HG03432 (cell line): ENCODE data around the gene WAC.

Experiments used
- ATAC-seq: cut with Tn5 transposase; IDR thresholded peaks from one replicate; pipeline ENCODE4 v1.9.1; 2021; ENCODE audit warnings: mild to moderate bottlenecking, moderate library complexity; ENCODE audit not compliant: unreplicated experiment

Gene WAC

DNA sequence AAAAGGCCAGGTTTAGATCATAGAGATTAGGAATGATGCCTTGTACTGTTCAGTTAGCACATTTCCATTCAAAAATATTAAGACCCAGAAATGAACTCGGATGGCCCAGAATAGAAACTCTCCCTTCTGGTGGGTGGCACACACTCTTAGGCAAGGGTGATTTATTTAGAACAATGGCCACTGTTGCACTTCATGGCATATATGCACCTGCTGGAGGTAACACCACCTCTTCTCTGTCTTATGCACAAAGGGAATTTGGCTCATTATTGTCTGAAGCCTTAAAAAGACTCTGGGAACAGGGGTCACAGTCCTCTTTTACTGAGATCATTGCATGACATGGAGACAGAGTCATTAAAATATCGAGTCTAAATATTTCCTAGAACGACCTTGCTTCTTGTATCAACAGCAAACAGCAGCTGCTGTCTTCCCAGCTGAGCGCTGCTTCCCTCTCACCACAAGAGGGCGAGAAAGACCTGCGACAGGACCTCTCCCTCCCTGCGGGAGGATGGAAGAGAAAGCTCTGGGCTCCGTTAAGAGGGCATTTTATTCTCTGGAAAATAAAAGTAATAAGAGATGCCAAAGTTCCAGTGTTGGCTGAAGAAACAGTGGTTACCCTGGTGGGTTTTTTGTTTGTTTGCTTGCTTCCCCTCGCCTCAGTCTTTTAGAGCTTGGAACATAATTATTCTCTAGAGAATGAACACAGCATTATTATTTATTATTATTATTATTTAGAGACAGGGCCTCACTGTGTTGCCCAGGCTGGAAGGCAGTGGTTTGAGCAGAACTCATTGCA, 130.9 kb downstream of the WAC start:
- peak; percentile 85 for ATAC-seq

DNA sequence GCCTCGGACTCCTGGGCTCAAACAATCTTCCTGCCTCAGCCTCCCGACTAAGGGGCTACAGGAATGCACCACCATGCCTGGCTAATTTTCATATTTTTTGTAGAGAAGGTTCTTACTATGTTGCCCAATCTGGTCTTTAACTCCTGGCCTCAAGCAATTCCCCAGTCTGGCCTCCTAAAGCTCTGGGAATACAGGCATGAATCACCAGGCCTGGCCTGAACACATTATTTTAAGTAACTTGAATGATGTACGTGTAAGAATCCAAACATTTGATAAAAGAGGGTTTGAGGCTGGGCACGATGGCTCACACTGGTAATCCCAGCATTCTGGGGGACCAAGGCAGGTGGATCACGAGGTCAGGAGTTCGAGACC, 131.4 kb downstream of the WAC start:
- ATAC-seq, result no peak

DNA sequence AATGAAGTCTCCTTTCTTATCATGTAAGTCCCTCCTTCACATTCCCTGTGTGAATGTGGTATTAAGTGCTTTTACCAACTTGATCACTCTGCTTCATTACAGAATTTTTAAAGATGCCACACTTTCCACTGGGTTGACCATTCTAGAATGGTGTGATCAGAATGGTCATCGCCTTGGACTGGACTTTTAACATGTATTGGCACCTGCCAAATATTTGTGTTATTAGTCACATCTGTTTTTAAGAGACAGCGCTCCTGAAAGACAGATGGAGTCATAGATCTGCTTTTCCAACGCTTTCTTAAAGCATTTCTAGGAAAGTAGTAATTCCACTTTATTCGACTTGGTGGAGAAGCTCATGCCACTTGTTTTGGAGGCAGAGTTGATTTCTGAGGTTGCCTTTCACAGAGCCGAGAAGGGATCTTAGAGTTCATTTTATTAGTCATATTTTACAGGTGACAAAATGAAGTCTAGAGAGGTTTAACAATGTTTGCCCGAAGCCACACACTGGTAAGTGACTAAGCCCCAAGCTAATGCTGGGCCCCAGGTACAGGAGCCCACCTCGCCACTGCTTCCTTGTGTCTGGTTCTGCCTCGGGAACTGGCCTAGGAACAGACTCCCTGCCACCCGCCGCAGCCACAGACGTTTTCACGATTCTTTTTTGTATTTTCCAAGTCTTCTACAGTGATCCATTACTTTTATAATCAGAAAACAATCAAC, 134.0 kb downstream of the WAC start:
- ATAC-seq, result no peak

DNA sequence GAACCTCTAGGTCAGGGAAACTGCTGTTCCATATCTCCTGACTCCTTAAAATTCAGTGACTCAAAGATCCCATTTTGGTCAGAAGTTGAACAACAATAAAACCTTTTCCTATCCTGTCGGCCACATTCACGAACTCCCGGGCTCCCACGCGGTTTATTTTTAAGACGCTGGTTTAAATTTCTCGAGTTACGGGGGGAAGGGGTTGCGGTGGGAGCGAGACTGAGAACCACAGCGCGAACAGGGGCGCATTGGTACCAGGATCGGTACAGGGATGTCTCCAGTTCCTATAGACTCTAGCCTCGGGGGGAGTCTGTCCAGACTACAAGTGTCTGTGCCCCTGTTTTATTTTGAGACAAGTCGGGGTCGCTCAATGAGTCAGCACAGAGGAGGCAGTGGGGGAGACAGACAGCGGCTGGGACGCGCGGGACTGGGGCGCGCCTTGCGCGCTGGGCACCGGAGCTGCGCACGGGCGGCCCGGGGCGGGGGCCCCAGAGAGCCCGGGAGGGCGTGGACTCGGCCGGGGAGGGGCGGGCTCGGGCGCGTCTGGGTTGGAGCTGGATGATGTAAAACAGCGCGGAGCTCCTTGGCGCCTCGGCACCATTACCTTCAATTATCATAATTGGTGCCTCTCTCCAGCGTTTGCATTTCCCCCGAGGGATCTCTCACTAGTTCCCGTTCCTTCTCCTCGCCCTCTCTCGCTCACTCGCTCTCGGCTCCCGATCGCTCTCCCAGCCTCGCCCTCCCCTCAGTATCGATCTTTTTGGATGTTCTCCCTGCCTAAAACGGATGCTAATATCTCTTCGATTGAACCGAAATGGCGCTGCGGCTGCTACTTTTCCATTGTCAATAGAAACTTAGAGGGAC, 135.7 kb downstream of the WAC start:
- ATAC-seq, result no peak

DNA sequence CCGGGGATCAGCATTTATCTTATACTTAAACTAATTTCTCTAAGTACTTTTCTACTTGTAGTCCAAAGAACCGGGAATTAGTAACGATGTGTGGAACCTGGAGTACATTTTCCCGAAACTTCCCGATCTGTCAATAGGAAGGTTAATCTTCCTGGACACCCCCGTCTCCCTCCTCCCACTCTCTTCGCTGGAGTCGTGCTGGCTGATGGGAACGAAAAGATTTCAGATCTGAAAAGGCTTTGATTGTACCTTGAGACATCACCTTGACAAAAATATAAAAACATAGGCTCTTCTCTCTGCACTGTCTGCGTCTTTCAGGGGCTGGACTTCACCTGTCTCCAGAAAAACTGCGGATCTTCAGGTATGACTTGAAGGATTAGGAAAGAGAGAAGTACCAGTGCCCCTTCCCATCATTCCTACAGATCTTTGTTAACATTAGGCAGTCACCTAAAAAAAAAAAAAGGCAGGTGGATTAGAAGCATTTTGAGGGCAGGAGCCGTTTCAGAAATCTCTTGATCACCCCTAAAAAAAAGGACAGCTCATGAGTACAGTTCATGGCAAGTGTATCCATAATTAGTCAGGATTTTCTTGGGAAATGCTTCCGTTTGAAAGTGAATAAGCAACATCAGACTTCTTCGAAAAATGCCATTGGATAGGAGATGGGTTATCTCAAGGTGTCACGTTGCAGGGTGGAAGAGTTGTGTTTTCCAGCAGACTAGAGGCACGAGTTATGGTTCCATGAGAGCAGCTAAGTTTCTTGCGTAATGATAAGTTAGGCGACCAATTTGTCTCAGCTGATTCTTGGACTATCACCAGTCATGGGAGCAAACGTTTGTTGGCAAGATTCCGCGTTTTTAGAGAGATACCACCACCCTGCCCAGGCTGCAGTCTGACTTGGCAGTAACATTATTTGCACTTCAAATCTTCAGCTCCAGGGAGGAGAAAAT, 136.6 kb downstream of the WAC start:
- no peak for ATAC-seq
